IMR-90 (cell line): ENCODE measurements around the gene SPAG4. TPM values are rescaled to one million over a fixed set of nuclear protein-coding genes. Genes with fewer than 3 reads are reported as not detected.

Source experiments
- ATAC-seq: fragments of 200-7000 bp; cut with Tn5 transposase; 2 replicates; pipeline ENCODE4 v1.9.1; 2020; ENCODE audit warnings: low read depth, mild to moderate bottlenecking, moderate library complexity
- BruUV-seq: library from RNA; stranded (reverse); fragments of 400-500 nt; replicated peaks from 2 replicates; lab custom pipeline; 2021; lab: Mats Ljungman, UMichigan
- CTCF ChIA-PET: fragments of 300-600 bp; formaldehyde crosslinking; extraction: SDS; loops from one replicate; lab custom pipeline; 2021; ENCODE audit warnings: antibody characterized with exemption; lab: Yijun Ruan, JAX
- POLR2A ChIA-PET: fragments of 300-600 bp; sonication (Branson Sonifier 250); formaldehyde crosslinking; loops from one replicate; lab custom pipeline; 2022; ENCODE audit warnings: antibody characterized with exemption; ENCODE audit not compliant: unreplicated experiment; lab: Charles Lee
- DNase-seq: peaks from one replicate; pipeline ENCODE4 v3.0.0; 2013
- H2AFZ ChIP-seq: replicated peaks from 2 replicates; pipeline ENCODE3; 2013; ENCODE audit warnings: low read length, mild to moderate bottlenecking; ENCODE audit not compliant: poor library complexity
- H2AK5ac ChIP-seq: 2 replicates; pipeline ENCODE4 v1.6.1; 2013; ENCODE audit warnings: low read depth, low read length, inconsistent platforms
- H2AK9ac ChIP-seq: replicated peaks from 2 replicates; pipeline ENCODE3; 2013; ENCODE audit warnings: mild to moderate bottlenecking, low read depth, low read length, moderate library complexity; ENCODE audit not compliant: poor library complexity
- H2BK120ac ChIP-seq: 2 replicates; pipeline ENCODE4 v1.6.1; 2013; ENCODE audit warnings: low read depth, low read length, inconsistent platforms
- H2BK15ac ChIP-seq: 3 replicates; pipeline ENCODE4 v1.6.1; 2013; ENCODE audit warnings: low read depth, low read length, inconsistent platforms
- H2BK20ac ChIP-seq: 2 replicates; pipeline ENCODE4 v1.6.1; 2013; ENCODE audit warnings: low read depth, mild to moderate bottlenecking, inconsistent platforms, low read length, moderate library complexity
- H2BK5ac ChIP-seq: 2 replicates; pipeline ENCODE4 v1.6.1; 2013; ENCODE audit warnings: mild to moderate bottlenecking, low read depth, low read length, inconsistent platforms; ENCODE audit not compliant: poor library complexity, severe bottlenecking
- H3K14ac ChIP-seq: replicated peaks from 2 replicates; pipeline ENCODE4 v1.6.1; 2013; ENCODE audit warnings: low read depth, low read length, inconsistent platforms
- H3K18ac ChIP-seq: 2 replicates; pipeline ENCODE4 v1.6.1; 2013; ENCODE audit warnings: low read depth, low read length, control low read depth
- H3K23ac ChIP-seq: 2 replicates; pipeline ENCODE4 v1.6.1; 2013; ENCODE audit warnings: low read depth, low read length, inconsistent platforms
- H3K27ac ChIP-seq: 2 replicates; pipeline ENCODE4 v1.5.1; 2013; ENCODE audit warnings: mild to moderate bottlenecking, control low read depth, low read length; ENCODE audit not compliant: insufficient read depth
- H3K27me3 ChIP-seq: 2 replicates; pipeline ENCODE4 v1.6.1; 2013; ENCODE audit warnings: low read length; ENCODE audit not compliant: control insufficient read depth, insufficient read depth
- H3K36me3 ChIP-seq: 2 replicates; pipeline ENCODE4 v1.6.1; 2013; ENCODE audit warnings: low read length, mixed read lengths; ENCODE audit not compliant: control insufficient read depth, insufficient read depth
- H3K4ac ChIP-seq: 2 replicates; pipeline ENCODE4 v1.6.1; 2013; ENCODE audit warnings: low read depth, low read length, inconsistent platforms
- H3K4me1 ChIP-seq: 2 replicates; pipeline ENCODE4 v1.6.1; 2013; ENCODE audit warnings: low read length, mixed read lengths; ENCODE audit not compliant: control insufficient read depth, insufficient read depth
- H3K4me2 ChIP-seq: 2 replicates; pipeline ENCODE4 v1.6.1; 2013; ENCODE audit warnings: low read depth, mild to moderate bottlenecking, control low read depth, low read length, moderate library complexity
- H3K4me3 ChIP-seq: 2 replicates; pipeline ENCODE4 v1.5.1; 2013; ENCODE audit warnings: low read depth, mild to moderate bottlenecking, control low read depth, low read length, moderate library complexity; ENCODE audit not compliant: insufficient read depth
- H3K56ac ChIP-seq: 2 replicates; pipeline ENCODE4 v1.6.1; 2013; ENCODE audit warnings: low read length, inconsistent platforms; ENCODE audit not compliant: insufficient read depth; ENCODE audit errors: extremely low read depth
- H3K79me1 ChIP-seq, 2 experiments: 2 replicates each; pipeline ENCODE4 v1.6.1; 2013; ENCODE audit warnings: low read length in 2 of 2, inconsistent platforms in 1 of 2, low read depth in 1 of 2
- H3K9ac ChIP-seq: 2 replicates; pipeline ENCODE4 v1.6.1; 2013; ENCODE audit warnings: low read depth, low read length, control low read depth
- H3K9me1 ChIP-seq: 2 replicates; pipeline ENCODE4 v1.6.1; 2013; ENCODE audit warnings: low read length, inconsistent platforms; ENCODE audit not compliant: insufficient read depth
- H3K9me3 ChIP-seq: 2 replicates; pipeline ENCODE4 v1.6.1; 2013; ENCODE audit warnings: low read length; ENCODE audit not compliant: control insufficient read depth, insufficient read depth
- H4K20me1 ChIP-seq: 2 replicates; pipeline ENCODE4 v1.6.1; 2013; ENCODE audit warnings: low read length, inconsistent platforms; ENCODE audit not compliant: insufficient read depth
- H4K5ac ChIP-seq: 2 replicates; pipeline ENCODE4 v1.6.1; 2013; ENCODE audit warnings: mild to moderate bottlenecking, low read depth, low read length, control low read depth
- H4K8ac ChIP-seq, 2 experiments: 2 replicates each; pipeline ENCODE4 v1.6.1; 2013; ENCODE audit warnings: low read depth in 2 of 2, low read length in 2 of 2, control low read depth in 1 of 2, inconsistent platforms in 1 of 2
- H4K91ac ChIP-seq: 2 replicates; pipeline ENCODE4 v1.6.1; 2013; ENCODE audit warnings: low read depth, low read length, inconsistent platforms; ENCODE audit not compliant: insufficient read depth
- ELK1 ChIP-seq: fragments of 150-350 bp; IDR thresholded peaks from 2 replicates; pipeline ENCODE4 v1.6.1; 2016; ENCODE audit warnings: low read depth, mild to moderate bottlenecking, low read length, moderate library complexity, borderline replicate concordance
- MXI1 ChIP-seq: IDR thresholded peaks from 2 replicates; pipeline ENCODE4 v1.6.1; 2012; ENCODE audit warnings: low read depth, mild to moderate bottlenecking, low read length, moderate library complexity, borderline replicate concordance
- RAD21 ChIP-seq: IDR thresholded peaks from 2 replicates; pipeline ENCODE4 v1.6.1; 2012; ENCODE audit warnings: low read length, improper control_type of control experiment
- SMC3 ChIP-seq: fragments of 150-350 bp; IDR thresholded peaks from 2 replicates; pipeline ENCODE4 v1.6.1; 2016; ENCODE audit warnings: low read depth, mild to moderate bottlenecking, antibody characterized with exemption, low read length, moderate library complexity
- WGBS, 2 experiments: methylation state at CpG; one replicate each; pipeline versions ENCODE4 v1.1.5 to v1.1.7; 2013; ENCODE audit warnings: missing lambda C conversion rate in 2 of 2; ENCODE audit not compliant: insufficient read length in 1 of 2; ENCODE audit errors: extremely low coverage in 2 of 2; 5-methylcytosine and 5-hydroxymethylcytosine counted together
- dilution Hi-C: fragments of 300-500 bp; cut with HindIII; formaldehyde crosslinking; loops from one replicate; pipeline ENCODE4 v1.14.3; 2018; ENCODE audit warnings: low sequenced_read_pairs; ENCODE audit not compliant: unreplicated experiment
- in situ Hi-C: fragments of 300-500 bp; cut with MboI; formaldehyde crosslinking; loops from 3 replicates; pipeline ENCODE4 v1.14.3; 2019; ENCODE audit warnings: low sequenced_read_pairs, inconsistent platforms, mixed read lengths
- intact Hi-C: fragments of 100-400 bp; cut with micrococcal nuclease; formaldehyde crosslinking; loops from 2 replicates; pipeline ENCODE4 v1.10.0; 2022
- polyA plus RNA-seq, 3 experiments: library from polyadenylated mRNA; depleted of rRNA; stranded (reverse); fragments of >200 nt; gene quantifications; 2 replicates each; pipeline ENCODE4 v1.2.3, GENCODE V29; 2012; ENCODE audit warnings: low replicate concordance in 1 of 3
- total RNA-seq: library from RNA; depleted of rRNA; stranded (reverse); fragments of >200 nt; gene quantifications from 2 replicates; pipeline ENCODE4 v1.2.3, GENCODE V29; 2012

Gene SPAG4
- total and polyA plus RNA-seq, 2 of the 4 experiments (the other 2 are of a cell fraction), result 1.8 to 5.5 TPM

- ChIA-PET POLR2A (interaction anchor here (0.5 kb wide), 1 partner anchor 32 kb away, joined by 3 read pairs; no protein-coding TSS in a partner anchor), CTCF (no interaction called here)
- intact Hi-C loops, result no loop called here
- no peak overlapping the region for H3K14ac ChIP-seq
- H4K91ac ChIP-seq, result no peak overlapping the region
- no peaks in the 10 kb centered on the region; the same call in 1 of the 2 replicates for H3K9me1 ChIP-seq
- H3K79me1 ChIP-seq, result no peaks in the 10 kb centered on the region
- H3K36me3 ChIP-seq, result no peaks in the 10 kb centered on the region
- H2BK120ac ChIP-seq, result no peak overlapping the region
- no peaks in the 10 kb centered on the region for H3K9me3 ChIP-seq
- H3K56ac ChIP-seq, result no peak overlapping the region
- no peak for ATAC-seq
- no peak overlapping the region for H3K4me3 ChIP-seq
- TF ChIP-seq SMC3, result no peak
- TF ChIP-seq MXI1, result no peak
- no peak for TF ChIP-seq RAD21
- TF ChIP-seq ELK1, result no peak
- no peak overlapping the region for H2BK5ac ChIP-seq
- H2AFZ ChIP-seq, result no peak overlapping the region
- H2BK20ac ChIP-seq, result no peak overlapping the region
- H4K20me1 ChIP-seq, result no peaks in the 10 kb centered on the region; the same call in 1 of the 2 replicates
- H3K23ac ChIP-seq, result no peak overlapping the region
- peaks cover 37% of the 10 kb centered on the region for H3K27me3 ChIP-seq
- H4K8ac ChIP-seq, result no peak overlapping the region
- no peak overlapping the region for H2BK15ac ChIP-seq
- no peak overlapping the region for H2AK9ac ChIP-seq
- H4K5ac ChIP-seq, result no peak overlapping the region
- DNase-seq, result no peak
- BruUV-seq, result no TSS peak
- no peak overlapping the region for H2AK5ac ChIP-seq
- H3K27ac ChIP-seq, result no peak overlapping the region
- in situ Hi-C loops, result no loop called here
- H3K4ac ChIP-seq, result no peak overlapping the region
- dilution Hi-C loops, result no loop called here
- WGBS, 2 experiments, result 62 to 100% methylated on average over 1 to 5 of the region's 7 CpGs
- no peak overlapping the region for H3K18ac ChIP-seq
- H3K4me1 ChIP-seq, result no peaks in the 10 kb centered on the region; the same call in 1 of the 2 replicates
- no peak overlapping the region for H3K9ac ChIP-seq
- no peak overlapping the region for H3K4me2 ChIP-seq
These were observed 19.7 kb upstream of the SPAG4 start for GRCh38 chr20:35595901-35596300.
